Measurements from ENCODE around the gene MRPL28.

The MRPL28 gene

DNA sequence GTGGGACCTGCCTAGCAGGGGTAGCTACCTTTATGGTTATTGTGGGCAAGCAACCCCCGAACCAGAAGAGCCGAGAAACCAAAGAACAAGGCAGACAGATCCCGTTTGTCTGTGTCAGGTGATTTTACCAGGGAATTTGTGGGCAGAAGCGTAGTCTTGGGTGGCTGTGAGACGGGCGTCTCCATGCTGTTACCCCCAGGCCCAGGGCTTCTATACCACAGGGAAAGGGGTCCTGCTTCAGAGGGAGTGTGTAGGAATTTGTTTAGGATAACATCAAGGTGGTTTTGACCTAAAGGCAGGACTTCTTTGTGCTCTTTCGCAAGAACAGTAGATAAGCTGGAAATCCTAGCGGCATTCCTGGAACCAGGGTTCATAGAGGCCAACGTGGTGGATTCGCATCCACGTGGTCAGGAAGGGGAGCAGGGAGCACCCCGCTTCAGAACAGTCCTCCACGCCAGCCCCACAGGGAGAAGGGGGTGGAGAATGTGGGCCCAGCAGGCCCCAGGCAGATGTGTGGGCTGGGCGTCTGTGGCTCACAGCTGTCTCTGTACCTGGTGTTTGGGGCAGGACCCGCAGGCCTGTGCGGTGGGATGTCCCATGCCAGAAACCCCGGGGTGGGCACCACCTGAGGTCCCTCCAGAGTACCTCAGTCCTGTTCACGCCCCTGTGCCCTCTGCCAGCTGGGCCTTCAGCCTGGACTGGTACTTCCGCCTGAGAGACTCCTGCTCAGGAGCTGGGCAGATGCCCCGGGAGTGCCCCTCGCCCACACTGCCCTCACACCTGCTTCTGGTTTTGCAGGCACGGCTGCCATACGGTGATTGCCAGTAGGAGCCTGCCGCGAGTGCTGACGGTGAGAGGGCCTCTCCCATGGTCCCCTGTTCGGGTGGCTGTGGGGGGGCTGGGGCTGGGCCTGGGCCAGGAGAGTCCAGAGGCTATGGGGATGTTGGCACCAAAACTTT lies 35.5 kb upstream of the MRPL28 start:
- POLR2A ChIA-PET (ENCODE audit: low non-redundant PET), result no interaction called here
- TF ChIP-seq, protein P1, sequence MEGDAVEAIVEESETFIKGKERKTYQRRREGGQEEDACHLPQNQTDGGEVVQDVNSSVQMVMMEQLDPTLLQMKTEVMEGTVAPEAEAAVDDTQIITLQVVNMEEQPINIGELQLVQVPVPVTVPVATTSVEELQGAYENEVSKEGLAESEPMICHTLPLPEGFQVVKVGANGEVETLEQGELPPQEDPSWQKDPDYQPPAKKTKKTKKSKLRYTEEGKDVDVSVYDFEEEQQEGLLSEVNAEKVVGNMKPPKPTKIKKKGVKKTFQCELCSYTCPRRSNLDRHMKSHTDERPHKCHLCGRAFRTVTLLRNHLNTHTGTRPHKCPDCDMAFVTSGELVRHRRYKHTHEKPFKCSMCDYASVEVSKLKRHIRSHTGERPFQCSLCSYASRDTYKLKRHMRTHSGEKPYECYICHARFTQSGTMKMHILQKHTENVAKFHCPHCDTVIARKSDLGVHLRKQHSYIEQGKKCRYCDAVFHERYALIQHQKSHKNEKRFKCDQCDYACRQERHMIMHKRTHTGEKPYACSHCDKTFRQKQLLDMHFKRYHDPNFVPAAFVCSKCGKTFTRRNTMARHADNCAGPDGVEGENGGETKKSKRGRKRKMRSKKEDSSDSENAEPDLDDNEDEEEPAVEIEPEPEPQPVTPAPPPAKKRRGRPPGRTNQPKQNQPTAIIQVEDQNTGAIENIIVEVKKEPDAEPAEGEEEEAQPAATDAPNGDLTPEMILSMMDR (conservative IDR thresholded peaks at IDR 0.05; ENCODE audit: low read depth), result no peak
- no peak for DNase-seq (ENCODE audit: low spot score)
- H3K27ac ChIP-seq, result peak overlapping the region; percentile 44
- CTCF ChIA-PET, result no interaction called here

DNA sequence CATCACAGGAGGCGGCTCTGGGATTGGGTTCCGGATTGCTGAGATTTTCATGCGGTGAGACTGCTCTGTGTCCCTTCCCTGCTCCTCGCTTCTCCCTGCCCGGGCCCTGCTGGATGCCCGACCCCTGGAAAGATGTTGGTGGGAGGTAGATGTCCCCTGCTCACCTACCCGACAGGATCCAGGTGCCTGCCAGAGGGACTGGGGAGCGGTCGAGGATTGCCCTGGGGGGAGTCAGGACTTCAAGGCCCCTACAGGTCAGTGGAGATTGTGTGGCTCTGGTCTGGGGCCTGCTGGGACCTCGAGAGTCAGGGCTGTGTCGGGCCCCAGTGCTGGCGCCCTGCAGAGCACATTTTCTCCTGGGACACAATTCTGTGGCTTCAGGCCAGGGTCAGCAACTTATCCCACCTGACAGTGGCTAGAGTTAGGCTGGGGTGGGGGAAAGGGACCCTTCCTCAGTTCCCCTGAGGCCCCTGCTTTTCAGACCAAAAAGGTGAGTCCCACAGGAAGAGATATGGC lies 34.7 kb upstream of the MRPL28 start:
- no peak for DNase-seq (ENCODE audit: low spot score)
- peak overlapping the region; percentile 44 for H3K27ac ChIP-seq
- ChIA-PET CTCF (no interaction called here), POLR2A (ENCODE audit: low non-redundant PET) (no interaction called here)
- TF ChIP-seq, protein P1 (conservative IDR thresholded peaks at IDR 0.05; ENCODE audit: low read depth), result no peak

GRCh38 chr16:401468-402348 lies 31.4 kb upstream of the MRPL28 start, which contains the start of gene DECR2:
TSS of gene DECR2 (plus strand) at chr16:401885. CDS start at chr16:401964, 79 bp downstream.
- TF ChIP-seq, protein P1 (conservative IDR thresholded peaks at IDR 0.05; ENCODE audit: low read depth), result peak; percentile 73
- H3K27ac ChIP-seq, result peak within 1 kb of the TSS; percentile 89
- ChIA-PET CTCF (interaction anchor here (0.5 to 0.9 kb wide), 4 partner anchors 16 to 80 kb away, joined by 3 to 5 read pairs (median 3); no protein-coding TSS in a partner anchor), POLR2A (ENCODE audit: low non-redundant PET) (interaction anchor here (0.6 to 1.1 kb wide), 3 partner anchors 8 to 23 kb away, joined by 3 to 6 read pairs (median 6); partner anchors contain the start of gene PGAP6)
- DNase-seq (ENCODE audit: low spot score), result peak; percentile 95

GRCh38 chr16:400061-400591 lies 29.8 kb upstream of the MRPL28 start:
- POLR2A ChIA-PET (ENCODE audit: low non-redundant PET), result interaction anchor here (0.7 kb wide), 1 partner anchor 89 kb away, joined by 3 read pairs; no protein-coding TSS in a partner anchor
- peak overlapping the region; percentile 89 for H3K27ac ChIP-seq
- CTCF ChIA-PET, result no interaction called here
- TF ChIP-seq, protein P1 (conservative IDR thresholded peaks at IDR 0.05; ENCODE audit: low read depth), result no peak
- DNase-seq (ENCODE audit: low spot score), result no peak

- ChIA-PET POLR2A (ENCODE audit: low non-redundant PET) (no interaction called here), CTCF (no interaction called here)
- no peak for DNase-seq (ENCODE audit: low spot score)
- TF ChIP-seq, protein P1 (conservative IDR thresholded peaks at IDR 0.05; ENCODE audit: low read depth), result no peak
- peak overlapping the region; percentile 89 for H3K27ac ChIP-seq
These were observed 29.1 kb upstream of the MRPL28 start for GRCh38 chr16:399340-400019.
